ENCODE measurements around the gene ARL8A. TPM values are rescaled to one million over a fixed set of nuclear protein-coding genes. Genes with fewer than 3 reads are reported as not detected.
"Not testable (repeated sequence)": the region's sequence is repeated elsewhere in the genome, so short reads cannot be mapped to it uniquely, and the experiment has no call there.

The ARL8A gene
- total RNA-seq, 2 donors from 2014 or later: 72.8 to 82.0 TPM

DNA sequence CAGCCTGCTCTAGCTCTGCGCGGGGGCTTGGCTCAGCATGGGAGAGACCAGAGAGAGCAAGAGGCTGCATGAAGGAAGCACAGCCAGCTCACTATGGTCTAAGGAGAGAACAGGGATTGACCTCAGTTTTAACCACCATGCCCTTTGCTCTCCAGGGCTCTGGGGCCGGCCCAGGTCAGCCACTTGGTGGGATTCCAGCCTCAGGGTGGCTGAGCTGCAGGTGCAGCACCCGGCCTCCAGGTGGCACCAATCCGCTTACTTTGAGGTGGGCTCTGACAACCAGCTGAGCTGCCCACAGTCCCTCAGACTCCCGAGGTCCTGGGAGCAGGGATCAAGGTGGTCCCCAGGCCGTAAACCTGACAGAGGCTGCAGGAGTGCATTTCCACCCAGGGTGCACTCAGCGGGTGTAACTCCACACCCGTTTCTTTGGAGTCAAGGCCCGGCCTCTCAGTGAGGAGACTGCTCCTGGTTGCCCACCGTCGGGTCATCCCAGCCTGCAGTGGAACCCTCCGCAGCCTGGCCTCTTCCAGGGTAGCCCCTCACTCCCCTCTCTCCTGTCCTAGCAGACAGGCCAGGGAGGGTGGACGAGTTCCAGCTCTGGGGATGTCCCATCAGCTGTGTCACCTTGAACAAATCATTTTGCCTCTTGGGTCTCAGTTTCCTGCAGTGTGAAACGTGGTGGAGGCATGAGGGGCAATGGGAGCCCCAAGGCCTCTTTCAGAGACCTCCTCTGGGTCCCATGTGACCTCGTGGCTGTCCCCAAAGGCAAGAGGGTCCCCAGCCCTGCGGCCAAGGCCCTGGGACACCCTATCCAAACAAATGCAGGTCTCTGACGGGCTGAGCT is 48.5 kb upstream of the ARL8A start:
- Histone ChIP-seq H3K9ac (ENCODE audit: extremely low read depth, low read length, poor library complexity, severe bottlenecking) (no peak overlapping the region), H3K9me3 (ENCODE audit: control insufficient read depth, low read length) (no peaks in the 10 kb centered on the region), H3K4me1 (ENCODE audit: control insufficient read depth, insufficient read depth, low read length) (peaks cover 7% of the 10 kb centered on the region), H3K27me3 (ENCODE audit: control insufficient read depth, insufficient read depth, low read length, poor library complexity, severe bottlenecking) (peaks cover 49% of the 10 kb centered on the region), H3K4me3 (ENCODE audit: low read length) (peak overlapping the region; percentile 66), H3K36me3 (ENCODE audit: control insufficient read depth, insufficient read depth, low read length) (no peaks in the 10 kb centered on the region), H3K27ac (ENCODE audit: low read depth, low read length) (no peak overlapping the region)
- Mint-ChIP-seq H3K4me1 (peaks cover 6% of the 10 kb centered on the region), H3K27ac (no peak overlapping the region), H3K9me3 (peaks cover 7% of the 10 kb centered on the region), H3K36me3 (ENCODE audit: low read depth) (peaks cover 1% of the 10 kb centered on the region), H3K4me3 (peak overlapping the region; percentile 46), H3K27me3 (ENCODE audit: insufficient read depth) (peaks cover 43% of the 10 kb centered on the region)
- TF ChIP-seq, protein P1, sequence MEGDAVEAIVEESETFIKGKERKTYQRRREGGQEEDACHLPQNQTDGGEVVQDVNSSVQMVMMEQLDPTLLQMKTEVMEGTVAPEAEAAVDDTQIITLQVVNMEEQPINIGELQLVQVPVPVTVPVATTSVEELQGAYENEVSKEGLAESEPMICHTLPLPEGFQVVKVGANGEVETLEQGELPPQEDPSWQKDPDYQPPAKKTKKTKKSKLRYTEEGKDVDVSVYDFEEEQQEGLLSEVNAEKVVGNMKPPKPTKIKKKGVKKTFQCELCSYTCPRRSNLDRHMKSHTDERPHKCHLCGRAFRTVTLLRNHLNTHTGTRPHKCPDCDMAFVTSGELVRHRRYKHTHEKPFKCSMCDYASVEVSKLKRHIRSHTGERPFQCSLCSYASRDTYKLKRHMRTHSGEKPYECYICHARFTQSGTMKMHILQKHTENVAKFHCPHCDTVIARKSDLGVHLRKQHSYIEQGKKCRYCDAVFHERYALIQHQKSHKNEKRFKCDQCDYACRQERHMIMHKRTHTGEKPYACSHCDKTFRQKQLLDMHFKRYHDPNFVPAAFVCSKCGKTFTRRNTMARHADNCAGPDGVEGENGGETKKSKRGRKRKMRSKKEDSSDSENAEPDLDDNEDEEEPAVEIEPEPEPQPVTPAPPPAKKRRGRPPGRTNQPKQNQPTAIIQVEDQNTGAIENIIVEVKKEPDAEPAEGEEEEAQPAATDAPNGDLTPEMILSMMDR (conservative IDR thresholded peaks at IDR 0.05): peak; percentile 95
- WGBS, 2 experiments (ENCODE audit: insufficient coverage in 1 of 2, insufficient read length in 1 of 2): 51 to 53% methylated on average over 13 to 18 of the region's 18 CpGs
- peak; percentile 96 for DNase-seq

DNA sequence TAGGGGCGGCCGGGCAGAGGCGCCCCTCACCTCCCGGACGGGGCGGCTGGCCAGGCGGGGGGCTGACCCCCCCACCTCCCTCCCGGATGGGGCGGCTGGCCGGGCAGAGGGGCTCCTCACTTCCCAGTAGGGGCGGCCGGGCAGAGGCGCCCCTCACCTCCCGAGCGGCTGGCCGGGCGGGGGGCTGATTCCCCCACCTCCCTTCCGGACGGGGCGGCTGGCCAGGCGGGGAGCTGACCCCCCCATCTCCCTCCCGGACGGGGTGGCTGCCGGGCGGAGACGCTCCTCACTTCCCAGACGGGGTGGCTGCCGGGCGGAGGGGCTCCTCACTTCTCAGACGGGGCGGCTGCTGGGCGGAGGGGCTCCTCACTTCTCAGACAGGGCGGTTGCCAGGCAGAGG is 46.9 kb upstream of the ARL8A start:
- not testable (repeated sequence) for H3K9ac ChIP-seq (ENCODE audit: extremely low read depth, low read length, poor library complexity, severe bottlenecking); H3K9me3 ChIP-seq (ENCODE audit: control insufficient read depth, low read length); DNase-seq

DNA sequence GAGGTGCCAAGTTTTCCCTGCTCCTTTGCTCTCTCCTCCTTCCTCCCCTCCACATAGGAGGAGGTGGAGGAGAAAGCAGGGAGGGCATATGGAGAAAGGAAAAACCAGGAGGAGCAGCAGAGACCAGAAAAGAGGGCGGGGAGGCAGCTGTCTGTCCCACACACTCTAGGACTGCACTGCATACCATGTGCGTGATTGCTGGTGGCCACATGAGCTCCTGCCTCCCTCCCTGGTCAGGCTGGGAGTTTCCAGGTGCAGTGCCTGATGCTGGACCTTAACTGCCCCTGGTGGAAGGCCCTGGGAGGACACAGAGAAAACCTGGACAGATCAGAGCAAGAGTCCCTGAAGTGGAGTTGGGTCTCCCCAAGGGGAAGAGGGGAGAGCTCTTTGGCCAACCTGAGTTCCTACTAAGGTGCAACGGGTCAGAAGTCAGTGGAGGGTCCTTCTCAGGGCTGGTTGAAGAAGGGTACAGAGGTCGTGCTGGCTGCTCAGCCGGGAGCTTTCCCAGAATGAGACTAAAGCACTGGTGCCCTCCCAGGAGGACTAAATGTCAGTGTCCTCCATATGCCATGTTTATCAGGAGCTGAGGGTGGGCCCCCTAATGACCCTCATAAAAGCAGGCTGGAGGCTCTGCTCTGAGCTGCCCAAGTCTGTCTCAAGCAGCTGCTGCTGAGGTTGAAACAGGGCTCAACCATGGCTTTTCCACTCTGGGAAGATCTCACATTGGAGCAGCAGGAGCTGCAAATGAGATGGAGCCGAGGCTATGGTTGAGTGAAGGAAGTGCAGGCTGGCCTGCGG is 45.6 kb upstream of the ARL8A start:
- TF ChIP-seq, protein P1 (conservative IDR thresholded peaks at IDR 0.05): peak; percentile 49
- Histone ChIP-seq H3K4me1 (ENCODE audit: control insufficient read depth, insufficient read depth, low read length) (peaks cover 7% of the 10 kb centered on the region), H3K4me3 (ENCODE audit: low read length) (no peak overlapping the region), H3K27me3 (ENCODE audit: control insufficient read depth, insufficient read depth, low read length, poor library complexity, severe bottlenecking) (peaks cover 25% of the 10 kb centered on the region), H3K27ac (ENCODE audit: low read depth, low read length) (no peak overlapping the region), H3K9ac (ENCODE audit: extremely low read depth, low read length, poor library complexity, severe bottlenecking) (no peak overlapping the region), H3K36me3 (ENCODE audit: control insufficient read depth, insufficient read depth, low read length) (no peaks in the 10 kb centered on the region), H3K9me3 (ENCODE audit: control insufficient read depth, low read length) (no peaks in the 10 kb centered on the region)
- H3K4me3 Mint-ChIP-seq: no peak overlapping the region
- peaks cover 1% of the 10 kb centered on the region for H3K36me3 Mint-ChIP-seq (ENCODE audit: low read depth)
- no peak overlapping the region for H3K27ac Mint-ChIP-seq
- peaks cover 7% of the 10 kb centered on the region for H3K9me3 Mint-ChIP-seq
- DNase-seq: peak; percentile 79
- H3K4me1 Mint-ChIP-seq: peaks cover 7% of the 10 kb centered on the region
- 88 to 93% methylated on average over 5 to 7 of the region's 7 CpGs for WGBS, 2 experiments (ENCODE audit: insufficient coverage in 1 of 2, insufficient read length in 1 of 2)
- peaks cover 26% of the 10 kb centered on the region for H3K27me3 Mint-ChIP-seq (ENCODE audit: insufficient read depth)

More for the DNA sequence above, 46.9 kb upstream of the ARL8A start:
- not testable (repeated sequence) for H3K36me3 ChIP-seq (ENCODE audit: control insufficient read depth, insufficient read depth, low read length); H3K27ac ChIP-seq (ENCODE audit: low read depth, low read length); H3K4me3 Mint-ChIP-seq; H3K4me1 Mint-ChIP-seq; H3K4me1 ChIP-seq (ENCODE audit: control insufficient read depth, insufficient read depth, low read length); H3K27ac Mint-ChIP-seq; H3K9me3 Mint-ChIP-seq; H3K36me3 Mint-ChIP-seq (ENCODE audit: low read depth); H3K4me3 ChIP-seq (ENCODE audit: low read length)
- H3K27me3 Mint-ChIP-seq (ENCODE audit: insufficient read depth): peaks cover 38% of the 10 kb centered on the region
- 100% methylated on average over 5 of the region's 33 CpGs; no CpG with 5 or more reads in 1 of the 2 experiments for WGBS, 2 experiments (ENCODE audit: insufficient coverage in 1 of 2, insufficient read length in 1 of 2)
- H3K27me3 ChIP-seq (ENCODE audit: control insufficient read depth, insufficient read depth, low read length, poor library complexity, severe bottlenecking): peaks cover 37% of the 10 kb centered on the region
